ENCODE results near the gene CD52.

CD52 gene

DNA sequence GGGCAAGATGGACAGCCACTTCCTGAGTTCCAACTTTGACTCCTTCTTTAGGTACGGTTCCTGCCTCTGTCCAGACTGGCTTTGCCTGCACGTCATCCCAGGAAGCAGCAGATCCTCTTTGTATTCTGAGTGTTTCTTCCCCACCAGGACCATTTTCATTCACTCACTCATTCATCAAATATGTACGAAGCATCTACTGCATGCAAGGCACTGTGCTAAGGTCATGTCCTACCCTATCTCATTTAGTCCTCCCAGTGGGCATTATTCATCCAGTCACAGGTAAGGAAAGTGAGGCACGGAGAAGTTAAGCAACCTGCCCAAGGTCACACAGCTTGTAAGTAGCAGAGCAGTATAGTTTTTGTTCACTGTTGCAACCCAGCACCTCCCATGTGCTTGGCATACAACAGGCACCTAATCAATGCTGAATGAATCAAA lies 22.3 kb downstream of the CD52 start:
- Histone ChIP-seq H3K27me3 (ENCODE audit: insufficient read depth, poor library complexity, severe bottlenecking) (peaks cover 5% of the 10 kb centered on the region), H3K4me3 (replicated peaks; ENCODE audit: insufficient read depth, low read length) (no peak overlapping the region), H3K27ac (replicated peaks) (no peak overlapping the region)
- TF ChIP-seq, protein P1, sequence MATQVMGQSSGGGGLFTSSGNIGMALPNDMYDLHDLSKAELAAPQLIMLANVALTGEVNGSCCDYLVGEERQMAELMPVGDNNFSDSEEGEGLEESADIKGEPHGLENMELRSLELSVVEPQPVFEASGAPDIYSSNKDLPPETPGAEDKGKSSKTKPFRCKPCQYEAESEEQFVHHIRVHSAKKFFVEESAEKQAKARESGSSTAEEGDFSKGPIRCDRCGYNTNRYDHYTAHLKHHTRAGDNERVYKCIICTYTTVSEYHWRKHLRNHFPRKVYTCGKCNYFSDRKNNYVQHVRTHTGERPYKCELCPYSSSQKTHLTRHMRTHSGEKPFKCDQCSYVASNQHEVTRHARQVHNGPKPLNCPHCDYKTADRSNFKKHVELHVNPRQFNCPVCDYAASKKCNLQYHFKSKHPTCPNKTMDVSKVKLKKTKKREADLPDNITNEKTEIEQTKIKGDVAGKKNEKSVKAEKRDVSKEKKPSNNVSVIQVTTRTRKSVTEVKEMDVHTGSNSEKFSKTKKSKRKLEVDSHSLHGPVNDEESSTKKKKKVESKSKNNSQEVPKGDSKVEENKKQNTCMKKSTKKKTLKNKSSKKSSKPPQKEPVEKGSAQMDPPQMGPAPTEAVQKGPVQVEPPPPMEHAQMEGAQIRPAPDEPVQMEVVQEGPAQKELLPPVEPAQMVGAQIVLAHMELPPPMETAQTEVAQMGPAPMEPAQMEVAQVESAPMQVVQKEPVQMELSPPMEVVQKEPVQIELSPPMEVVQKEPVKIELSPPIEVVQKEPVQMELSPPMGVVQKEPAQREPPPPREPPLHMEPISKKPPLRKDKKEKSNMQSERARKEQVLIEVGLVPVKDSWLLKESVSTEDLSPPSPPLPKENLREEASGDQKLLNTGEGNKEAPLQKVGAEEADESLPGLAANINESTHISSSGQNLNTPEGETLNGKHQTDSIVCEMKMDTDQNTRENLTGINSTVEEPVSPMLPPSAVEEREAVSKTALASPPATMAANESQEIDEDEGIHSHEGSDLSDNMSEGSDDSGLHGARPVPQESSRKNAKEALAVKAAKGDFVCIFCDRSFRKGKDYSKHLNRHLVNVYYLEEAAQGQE (IDR thresholded peaks at IDR 0.05; ENCODE audit: insufficient replicate concordance, low read depth), result no peak
- TF ChIP-seq SPI1 (IDR thresholded peaks at IDR 0.05; ENCODE audit: borderline replicate concordance, low read depth), result no peak
- TF ChIP-seq, protein P2, sequence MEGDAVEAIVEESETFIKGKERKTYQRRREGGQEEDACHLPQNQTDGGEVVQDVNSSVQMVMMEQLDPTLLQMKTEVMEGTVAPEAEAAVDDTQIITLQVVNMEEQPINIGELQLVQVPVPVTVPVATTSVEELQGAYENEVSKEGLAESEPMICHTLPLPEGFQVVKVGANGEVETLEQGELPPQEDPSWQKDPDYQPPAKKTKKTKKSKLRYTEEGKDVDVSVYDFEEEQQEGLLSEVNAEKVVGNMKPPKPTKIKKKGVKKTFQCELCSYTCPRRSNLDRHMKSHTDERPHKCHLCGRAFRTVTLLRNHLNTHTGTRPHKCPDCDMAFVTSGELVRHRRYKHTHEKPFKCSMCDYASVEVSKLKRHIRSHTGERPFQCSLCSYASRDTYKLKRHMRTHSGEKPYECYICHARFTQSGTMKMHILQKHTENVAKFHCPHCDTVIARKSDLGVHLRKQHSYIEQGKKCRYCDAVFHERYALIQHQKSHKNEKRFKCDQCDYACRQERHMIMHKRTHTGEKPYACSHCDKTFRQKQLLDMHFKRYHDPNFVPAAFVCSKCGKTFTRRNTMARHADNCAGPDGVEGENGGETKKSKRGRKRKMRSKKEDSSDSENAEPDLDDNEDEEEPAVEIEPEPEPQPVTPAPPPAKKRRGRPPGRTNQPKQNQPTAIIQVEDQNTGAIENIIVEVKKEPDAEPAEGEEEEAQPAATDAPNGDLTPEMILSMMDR (IDR thresholded peaks at IDR 0.05; ENCODE audit: insufficient read depth, low read length), result no peak
- TF ChIP-seq POLR2AphosphoS5 (IDR thresholded peaks at IDR 0.05; ENCODE audit: low read depth), result no peak
- no peak for TF ChIP-seq GABPA (IDR thresholded peaks at IDR 0.05; ENCODE audit: low read depth)
- DNase-seq (ENCODE audit: low read depth in 1 of 2, low spot score in 1 of 2), result no peak

DNA sequence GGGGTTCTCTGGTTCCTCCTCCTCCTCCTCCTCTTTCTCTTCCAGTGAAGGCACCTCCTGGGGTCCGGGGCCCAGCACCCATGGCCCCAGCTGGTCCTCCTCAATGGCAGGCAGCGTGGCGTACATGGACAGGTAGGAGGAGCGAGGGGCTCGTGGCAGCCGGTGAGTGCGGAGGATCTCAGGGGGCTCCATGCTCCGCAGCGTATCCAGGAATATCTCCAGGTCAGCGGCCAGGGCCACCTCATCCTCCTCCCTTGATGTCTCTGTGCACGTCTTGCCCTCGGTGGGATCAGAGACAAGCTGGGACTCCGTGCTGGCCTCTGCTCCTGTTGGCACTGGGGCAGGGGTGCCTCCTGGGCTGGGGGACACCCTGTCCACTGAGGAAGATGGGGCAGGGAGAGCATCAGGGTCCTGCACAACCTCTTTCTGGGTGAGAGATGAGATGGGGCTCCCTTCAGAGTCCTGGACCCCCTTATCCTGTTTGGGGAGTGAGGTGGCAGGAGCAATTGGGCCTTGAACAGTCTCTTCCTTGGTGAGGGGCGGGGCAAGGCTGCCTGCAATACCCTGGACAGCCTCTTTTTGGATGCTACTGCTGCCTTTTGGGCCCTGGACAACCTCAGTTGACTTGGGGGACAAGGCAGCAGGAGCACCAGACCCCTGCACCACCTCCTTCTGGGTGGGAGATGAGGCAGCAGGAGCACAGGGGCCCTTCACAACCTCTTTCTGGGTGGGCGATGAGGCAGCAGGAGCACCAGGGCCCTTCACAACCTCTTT lies 26.6 kb downstream of the CD52 start:
- H3K4me3 ChIP-seq (replicated peaks; ENCODE audit: insufficient read depth, low read length), result no peak overlapping the region
- no peak for DNase-seq (ENCODE audit: low read depth in 1 of 2, low spot score in 1 of 2)
- no peaks in the 10 kb centered on the region for H3K27me3 ChIP-seq (ENCODE audit: insufficient read depth, poor library complexity, severe bottlenecking)
- no peak for TF ChIP-seq SPI1 (IDR thresholded peaks at IDR 0.05; ENCODE audit: borderline replicate concordance, low read depth)
- TF ChIP-seq, protein P2 (IDR thresholded peaks at IDR 0.05; ENCODE audit: insufficient read depth, low read length), result no peak
- H3K27ac ChIP-seq (replicated peaks), result no peak overlapping the region

DNA sequence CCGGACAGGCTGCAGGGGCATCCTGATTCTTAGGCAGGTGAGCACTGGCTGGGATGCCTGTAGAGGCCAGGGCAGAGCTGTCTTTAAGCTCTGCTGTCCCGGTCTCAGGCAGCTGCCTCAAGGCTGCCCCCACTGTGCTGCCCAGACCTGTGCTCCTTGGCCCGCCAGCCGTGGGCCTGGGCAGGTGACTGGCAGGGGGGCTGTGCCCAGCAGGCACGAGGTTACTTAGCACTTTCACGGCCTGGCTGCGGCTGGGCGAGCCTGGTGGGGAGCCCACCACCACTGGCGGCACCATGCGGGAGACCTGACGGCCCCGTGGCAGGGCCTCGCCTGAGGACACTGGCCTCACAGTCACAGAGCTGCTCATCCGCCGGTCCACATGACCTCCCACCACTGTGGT lies 28.0 kb downstream of the CD52 start:
- no peak overlapping the region for H3K4me3 ChIP-seq (replicated peaks; ENCODE audit: insufficient read depth, low read length)
- H3K27me3 ChIP-seq (ENCODE audit: insufficient read depth, poor library complexity, severe bottlenecking), result no peaks in the 10 kb centered on the region
- no peak for DNase-seq (ENCODE audit: low read depth in 1 of 2, low spot score in 1 of 2)
- no peak overlapping the region for H3K27ac ChIP-seq (replicated peaks)
- TF ChIP-seq, protein P1 (IDR thresholded peaks at IDR 0.05; ENCODE audit: insufficient replicate concordance, low read depth), result no peak
- TF ChIP-seq, protein P2 (IDR thresholded peaks at IDR 0.05; ENCODE audit: insufficient read depth, low read length), result no peak
- TF ChIP-seq GABPA (IDR thresholded peaks at IDR 0.05; ENCODE audit: low read depth) (no peak), POLR2AphosphoS5 (IDR thresholded peaks at IDR 0.05; ENCODE audit: low read depth) (no peak), SPI1 (IDR thresholded peaks at IDR 0.05; ENCODE audit: borderline replicate concordance, low read depth) (no peak)
